B cell (primary cell): ENCODE measurements around the gene NCS1. TPM values are rescaled to one million over a fixed set of nuclear protein-coding genes. Genes with fewer than 3 reads are reported as not detected.

Experiments
- ATAC-seq: fragments of 200-7000 bp; cut with Tn5 transposase; one replicate; pipeline ENCODE4 v1.10.0; 2021; ENCODE audit warnings: low read depth, mild to moderate bottlenecking, moderate number of reproducible peaks, moderate library complexity
- CTCF ChIA-PET: fragments of 350-600 bp; sonication (Branson Sonifier 250); formaldehyde crosslinking; loops from one replicate; lab custom pipeline; 2021; ENCODE audit warnings: antibody characterized with exemption, inconsistent platforms; lab: Charles Lee
- POLR2A ChIA-PET: fragments of 350-600 bp; sonication (Branson Sonifier 250); formaldehyde crosslinking; loops from one replicate; lab custom pipeline; 2021; ENCODE audit warnings: antibody characterized with exemption; lab: Charles Lee
- DNase-seq: peaks from one replicate; pipeline ENCODE4 v3.0.0; 2013
- H2AFZ ChIP-seq: 2 replicates; pipeline ENCODE4 v1.6.1; 2012; ENCODE audit warnings: mild to moderate bottlenecking, low read depth, low read length; ENCODE audit not compliant: insufficient read depth, poor library complexity, severe bottlenecking
- H3K27ac ChIP-seq, 2 donors: 1 replicate in 1 of 2; 2 replicates in 1 of 2; pipeline ENCODE4 v1.5.1; 2012 to 2013; ENCODE audit warnings: low read length in 2 of 2, mild to moderate bottlenecking in 2 of 2, moderate library complexity in 1 of 2
- H3K27me3 ChIP-seq, 4 experiments: fragments of 200-600 bp in 1 of 4; sonication (generic) in 1 of 4; replicated peaks in 1 of 4; 1 replicate in 2 of 4; 2 replicates in 2 of 4; pipeline versions ENCODE4 v1.6.1 to v1.7.0; 2013 to 2016; ENCODE audit warnings: low read length in 3 of 4, mild to moderate bottlenecking in 2 of 4, mixed read lengths in 1 of 4, moderate library complexity in 1 of 4; ENCODE audit not compliant: insufficient read depth in 4 of 4, control insufficient read depth in 3 of 4; ENCODE audit errors: control extremely low read depth in 1 of 4
- H3K36me3 ChIP-seq, 2 experiments: replicated peaks in 1 of 2; 1 replicate in 1 of 2; 2 replicates in 1 of 2; pipeline versions ENCODE4 v1.6.1 to v1.7.1; 2013; ENCODE audit warnings: low read length in 1 of 2; ENCODE audit not compliant: insufficient read depth in 2 of 2, control insufficient read depth in 1 of 2; ENCODE audit errors: control extremely low read depth in 1 of 2, extremely low read depth in 1 of 2
- H3K4me1 ChIP-seq, 2 donors: fragments of 200-600 bp in 1 of 2; sonication (generic) in 1 of 2; 1 replicate in 1 of 2; 2 replicates in 1 of 2; pipeline versions ENCODE4 v1.5.1 to v1.6.1; 2013 to 2017; ENCODE audit warnings: low read length in 2 of 2; ENCODE audit not compliant: control insufficient read depth in 2 of 2, insufficient read depth in 2 of 2
- H3K4me2 ChIP-seq: replicated peaks from 2 replicates; pipeline ENCODE3; 2012; ENCODE audit warnings: mild to moderate bottlenecking, low read depth, low read length; ENCODE audit not compliant: poor library complexity, severe bottlenecking
- H3K4me3 ChIP-seq, 5 experiments: fragments of 200-600 bp in 1 of 5; sonication (generic) in 1 of 5; 1 replicate in 3 of 5; 2 replicates in 2 of 5; pipeline versions ENCODE4 v1.5.1 to v1.7.0; 2011 to 2016; ENCODE audit warnings: low read length in 4 of 5, mild to moderate bottlenecking in 4 of 5, low read depth in 2 of 5, control low read depth in 1 of 5, moderate library complexity in 1 of 5; ENCODE audit not compliant: insufficient read depth in 1 of 5; ENCODE audit errors: control extremely low read depth in 1 of 5, extremely low read depth in 1 of 5
- H3K79me2 ChIP-seq: fragments of 200-600 bp; sonication (generic); one replicate; pipeline ENCODE4 v1.6.0; 2016; ENCODE audit warnings: low read length; ENCODE audit not compliant: control insufficient read depth, insufficient read depth
- H3K9ac ChIP-seq: fragments of 200-600 bp; sonication (generic); 2 replicates; pipeline ENCODE4 v1.6.1; 2017; ENCODE audit warnings: mild to moderate bottlenecking, low read length, moderate library complexity
- H3K9me3 ChIP-seq, 3 donors: one replicate each; pipeline versions ENCODE4 v1.6.1 to v1.7.1; 2013; ENCODE audit warnings: low read length in 2 of 3; ENCODE audit not compliant: control insufficient read depth in 2 of 3, insufficient read depth in 1 of 3; ENCODE audit errors: control extremely low read depth in 1 of 3
- H4K20me1 ChIP-seq: 2 replicates; pipeline ENCODE4 v1.6.0; 2012; ENCODE audit warnings: mild to moderate bottlenecking, low read length; ENCODE audit not compliant: insufficient read depth, control insufficient read depth, poor library complexity, severe bottlenecking
- H3K27ac Mint-ChIP-seq: one replicate; pipeline ENCODE4 v1.8.0; 2021; ENCODE audit warnings: mixed read lengths
- H3K27me3 Mint-ChIP-seq: one replicate; pipeline ENCODE4 v1.8.0; 2021; ENCODE audit warnings: mixed read lengths
- H3K4me1 Mint-ChIP-seq: one replicate; pipeline ENCODE4 v1.8.0; 2021; ENCODE audit warnings: mixed read lengths
- H3K4me3 Mint-ChIP-seq: one replicate; pipeline ENCODE4 v1.8.0; 2021; ENCODE audit warnings: mixed read lengths
- H3K9me3 Mint-ChIP-seq: one replicate; pipeline ENCODE4 v1.8.0; 2022; ENCODE audit warnings: mixed read lengths; ENCODE audit not compliant: insufficient read depth
- EZH2 ChIP-seq: IDR thresholded peaks from 2 replicates; pipeline ENCODE4 v1.6.1; 2012; ENCODE audit warnings: borderline replicate concordance, low read depth, mild to moderate bottlenecking, moderate library complexity, low read length; ENCODE audit not compliant: insufficient read depth, poor library complexity, severe bottlenecking
- WGBS: methylation state at CpG from one replicate; pipeline ENCODE4 v1.1.5; 2013; ENCODE audit warnings: missing lambda C conversion rate; ENCODE audit not compliant: insufficient coverage; 5-methylcytosine and 5-hydroxymethylcytosine counted together
- intact Hi-C: fragments of 100-400 bp; cut with micrococcal nuclease; formaldehyde crosslinking; loops from one replicate; pipeline ENCODE4 v1.10.0; 2022
- polyA plus RNA-seq: library from polyadenylated mRNA; depleted of rRNA; stranded (reverse); fragments of >200 nt; gene quantifications from 2 replicates; pipeline ENCODE4 v1.2.3, GENCODE V29; 2012
- total RNA-seq, 2 donors: library from RNA; stranded (reverse); fragments of 120-200 nt in 1 of 2; gene quantifications; 1 replicate in 1 of 2; 2 replicates in 1 of 2; pipeline versions ENCODE4 v1.2.3 to v1.2.4, GENCODE V29; 2013 to 2022
- TF ChIP-seq, protein P1 (sequence below): fragments of 200-600 bp; IDR thresholded peaks from one replicate; pipeline ENCODE4 v1.8.0; 2022; ENCODE audit warnings: antibody characterized with exemption, mild to moderate bottlenecking

Gene NCS1
- total and polyA plus RNA-seq, 2 donors (not counting 1 experiment from before 2014, with no cell fraction given) = 0.39 TPM; not detected in 1

DNA sequence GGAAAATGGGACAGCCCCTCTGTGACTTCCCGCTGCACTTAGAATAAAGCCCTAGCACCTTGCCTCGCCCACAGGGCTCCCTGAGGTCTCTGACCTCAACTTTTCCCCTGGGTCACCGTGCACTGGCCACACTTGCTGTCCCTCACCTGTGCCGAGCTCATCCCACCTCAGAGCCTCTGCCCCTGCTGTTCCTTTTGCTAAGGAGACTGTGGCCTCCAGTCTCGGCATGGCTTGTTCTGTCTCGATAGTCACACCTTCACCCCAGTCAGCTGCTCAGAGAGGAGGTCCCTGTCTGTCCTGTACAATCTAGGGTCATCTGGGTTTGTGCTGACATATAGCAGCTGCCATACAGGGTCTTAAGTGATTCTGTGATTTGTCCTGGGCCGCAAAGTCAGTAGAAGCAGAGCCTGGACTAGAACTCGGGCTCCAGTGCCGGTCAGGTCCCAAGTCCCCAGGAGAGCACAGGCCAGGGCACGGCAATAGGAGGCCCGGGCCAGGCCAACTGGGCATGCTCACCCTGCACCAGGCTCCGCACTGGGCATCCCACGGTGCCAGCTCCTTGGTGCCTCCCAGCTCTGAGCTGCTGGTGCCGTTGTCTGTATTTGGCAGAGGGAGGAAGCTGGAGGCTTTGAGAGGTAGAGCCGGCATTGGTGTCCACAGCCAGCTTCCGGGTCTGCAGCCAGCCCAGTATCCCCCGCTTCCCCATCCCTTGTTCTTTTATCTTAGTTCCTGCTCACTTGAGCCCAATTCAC, 35.2 kb downstream of the NCS1 start:
- Histone ChIP-seq H3K27me3 (no peaks in the 10 kb centered on the region), H3K4me2 (no peak overlapping the region), H3K9ac (no peak overlapping the region), H3K27ac (no peak overlapping the region), H3K4me3 (no peak overlapping the region), H3K4me1 (no peaks in the 10 kb centered on the region), H3K9me3 (no peaks in the 10 kb centered on the region), H3K79me2 (no peaks in the 10 kb centered on the region), H3K36me3 (no peaks in the 10 kb centered on the region), H2AFZ (no peak overlapping the region), H4K20me1 (no peaks in the 10 kb centered on the region)
- no peak overlapping the region for H3K4me3 Mint-ChIP-seq
- CTCF ChIA-PET = interaction anchor here (0.6 kb wide), 1 partner anchor 184 kb away, joined by 4 read pairs; no protein-coding TSS in a partner anchor
- POLR2A ChIA-PET = no interaction called here
- no peaks in the 10 kb centered on the region for H3K4me1 Mint-ChIP-seq
- no peak for DNase-seq
- no peak overlapping the region for H3K27ac Mint-ChIP-seq
- intact Hi-C loops = no loop called here
- H3K9me3 Mint-ChIP-seq = no peaks in the 10 kb centered on the region
- 88% methylated on average over 14 of the region's 17 CpGs for WGBS
- peaks cover 7% of the 10 kb centered on the region for H3K27me3 Mint-ChIP-seq
- TF ChIP-seq, protein P1, sequence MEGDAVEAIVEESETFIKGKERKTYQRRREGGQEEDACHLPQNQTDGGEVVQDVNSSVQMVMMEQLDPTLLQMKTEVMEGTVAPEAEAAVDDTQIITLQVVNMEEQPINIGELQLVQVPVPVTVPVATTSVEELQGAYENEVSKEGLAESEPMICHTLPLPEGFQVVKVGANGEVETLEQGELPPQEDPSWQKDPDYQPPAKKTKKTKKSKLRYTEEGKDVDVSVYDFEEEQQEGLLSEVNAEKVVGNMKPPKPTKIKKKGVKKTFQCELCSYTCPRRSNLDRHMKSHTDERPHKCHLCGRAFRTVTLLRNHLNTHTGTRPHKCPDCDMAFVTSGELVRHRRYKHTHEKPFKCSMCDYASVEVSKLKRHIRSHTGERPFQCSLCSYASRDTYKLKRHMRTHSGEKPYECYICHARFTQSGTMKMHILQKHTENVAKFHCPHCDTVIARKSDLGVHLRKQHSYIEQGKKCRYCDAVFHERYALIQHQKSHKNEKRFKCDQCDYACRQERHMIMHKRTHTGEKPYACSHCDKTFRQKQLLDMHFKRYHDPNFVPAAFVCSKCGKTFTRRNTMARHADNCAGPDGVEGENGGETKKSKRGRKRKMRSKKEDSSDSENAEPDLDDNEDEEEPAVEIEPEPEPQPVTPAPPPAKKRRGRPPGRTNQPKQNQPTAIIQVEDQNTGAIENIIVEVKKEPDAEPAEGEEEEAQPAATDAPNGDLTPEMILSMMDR = no peak
- TF ChIP-seq EZH2 = no peak
- no peak for ATAC-seq

- Histone ChIP-seq H3K9me3 (no peaks in the 10 kb centered on the region), H3K27ac (no peak overlapping the region), H3K79me2 (no peaks in the 10 kb centered on the region), H2AFZ (no peak overlapping the region), H3K27me3 (no peaks in the 10 kb centered on the region), H4K20me1 (no peaks in the 10 kb centered on the region), H3K4me3 (no peak overlapping the region), H3K36me3 (no peaks in the 10 kb centered on the region), H3K9ac (no peak overlapping the region), H3K4me2 (no peak overlapping the region), H3K4me1 (no peaks in the 10 kb centered on the region)
- ATAC-seq (no peak), DNase-seq (no peak)
- H3K27me3 Mint-ChIP-seq = peaks cover 7% of the 10 kb centered on the region
- H3K9me3 Mint-ChIP-seq = no peaks in the 10 kb centered on the region
- 77% methylated on average over 26 of the region's 26 CpGs for WGBS
- ChIA-PET CTCF (no interaction called here), POLR2A (no interaction called here)
- intact Hi-C loops = no loop called here
- TF ChIP-seq, protein P1 = no peak
- TF ChIP-seq EZH2 = no peak
- no peak overlapping the region for H3K4me3 Mint-ChIP-seq
- H3K4me1 Mint-ChIP-seq = no peaks in the 10 kb centered on the region
- H3K27ac Mint-ChIP-seq = no peak overlapping the region
Measured at GRCh38 chr9:130208600-130209347, 36.6 kb downstream of the NCS1 start.
